ENCODE measurements around the gene ICOSLG. TPM values are rescaled to one million over a fixed set of nuclear protein-coding genes. Genes with fewer than 3 reads are reported as not detected.

ICOSLG gene
- total and polyA plus RNA-seq, 2 of the 13 experiments (the other 11 are each of a cell fraction or from before 2014, with no cell fraction given): 0.51 to 1.3 TPM

- TF ChIP-seq KIAA2018 (CRISPR knock-in tag; IDR thresholded peaks at IDR 0.05; ENCODE audit: borderline replicate concordance): no peak
- no peak for TF ChIP-seq RORA (CRISPR knock-in tag; IDR thresholded peaks at IDR 0.05)
- no peak for TF ChIP-seq ZZZ3 (CRISPR knock-in tag; IDR thresholded peaks at IDR 0.05; ENCODE audit: borderline replicate concordance)
These were observed 41.1 kb upstream of the ICOSLG start (continued) for GRCh38 chr21:44281801-44282200.
